Spleen (tissue), 7 donors: ENCODE measurements around the gene RNF114.

Source experiments
- CTCF ChIP-seq, 11 experiments: fragments of 200-600 bp in 7 of 11; fragments of 450-650 bp in 4 of 11; sonication (generic) in 4 of 11; IDR thresholded peaks in 8 of 11; conservative IDR thresholded peaks in 3 of 11; 1 replicate in 7 of 11; 2 replicates in 4 of 11; pipeline versions ENCODE4 v1.4.0 to v1.8.0; 2016 to 2021; ENCODE audit warnings: antibody characterized with exemption in 11 of 11, inconsistent platforms in 4 of 11, mild to moderate bottlenecking in 1 of 11
- POLR2A ChIP-seq, 3 donors: fragments of 450-650 bp; IDR thresholded peaks; one replicate each; pipeline ENCODE4 v1.5.1; 2017; ENCODE audit warnings: antibody characterized with exemption in 3 of 3, mild to moderate bottlenecking in 1 of 3
- POLR2AphosphoS5 ChIP-seq, 3 donors: sonication (generic); formaldehyde crosslinking; IDR thresholded peaks; one replicate each; pipeline ENCODE4 v1.5.1; 2017; ENCODE audit warnings: antibody characterized with exemption in 3 of 3
- donor health status: DM: no; HTN: no; CAD: no; lungs with moderate emphysema.
- donor health status: DM: no; HTN: no; CAD: no.
- donor health status: DM: no; HTN: no; CAD: no.

GRCh38 chr20:49929142-49929494, 7.1 kb upstream of the RNF114 start:
- TF ChIP-seq POLR2A (IDR thresholded peaks at IDR 0.05) (no peak), CTCF (IDR thresholded peaks at IDR 0.05 in 8 of 11, conservative IDR thresholded peaks at IDR 0.05 in 3 of 11) (no peak), POLR2AphosphoS5 (IDR thresholded peaks at IDR 0.05) (no peak)
